ENCODE data around the gene ACVR1B.

DNA sequence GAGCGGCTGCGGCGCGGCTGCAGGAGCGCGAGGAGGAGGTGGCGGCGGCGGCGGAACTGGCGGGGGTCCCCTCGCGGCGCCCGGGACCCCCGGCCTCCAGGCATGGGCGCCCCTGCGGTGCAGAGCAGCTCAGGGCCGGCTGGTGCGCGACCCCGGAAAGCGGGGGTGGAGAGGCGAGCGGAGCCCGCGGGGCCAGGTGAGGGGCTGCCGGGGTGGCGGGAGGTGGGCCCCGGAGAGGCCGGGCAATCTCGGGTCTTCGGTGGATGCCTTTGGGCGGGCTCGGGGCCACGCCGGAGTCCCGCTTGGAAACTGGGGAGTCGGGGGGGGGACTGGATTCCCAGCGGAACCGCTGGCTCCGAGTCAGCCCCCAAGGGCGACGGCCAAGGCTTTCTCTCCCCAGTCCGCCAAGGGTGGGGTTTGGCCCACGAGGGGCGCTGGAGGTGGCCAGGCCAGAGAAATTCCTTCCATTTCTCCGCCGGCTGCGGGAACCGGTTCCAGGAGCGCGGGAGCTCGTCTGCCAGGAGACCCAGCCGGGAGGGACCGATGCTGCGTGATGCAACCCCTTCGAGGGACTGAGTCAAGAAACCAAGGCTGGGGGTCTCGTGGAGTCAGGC lies 85.9 kb downstream of the ACVR1B start:
- TF ChIP-seq, protein P1, sequence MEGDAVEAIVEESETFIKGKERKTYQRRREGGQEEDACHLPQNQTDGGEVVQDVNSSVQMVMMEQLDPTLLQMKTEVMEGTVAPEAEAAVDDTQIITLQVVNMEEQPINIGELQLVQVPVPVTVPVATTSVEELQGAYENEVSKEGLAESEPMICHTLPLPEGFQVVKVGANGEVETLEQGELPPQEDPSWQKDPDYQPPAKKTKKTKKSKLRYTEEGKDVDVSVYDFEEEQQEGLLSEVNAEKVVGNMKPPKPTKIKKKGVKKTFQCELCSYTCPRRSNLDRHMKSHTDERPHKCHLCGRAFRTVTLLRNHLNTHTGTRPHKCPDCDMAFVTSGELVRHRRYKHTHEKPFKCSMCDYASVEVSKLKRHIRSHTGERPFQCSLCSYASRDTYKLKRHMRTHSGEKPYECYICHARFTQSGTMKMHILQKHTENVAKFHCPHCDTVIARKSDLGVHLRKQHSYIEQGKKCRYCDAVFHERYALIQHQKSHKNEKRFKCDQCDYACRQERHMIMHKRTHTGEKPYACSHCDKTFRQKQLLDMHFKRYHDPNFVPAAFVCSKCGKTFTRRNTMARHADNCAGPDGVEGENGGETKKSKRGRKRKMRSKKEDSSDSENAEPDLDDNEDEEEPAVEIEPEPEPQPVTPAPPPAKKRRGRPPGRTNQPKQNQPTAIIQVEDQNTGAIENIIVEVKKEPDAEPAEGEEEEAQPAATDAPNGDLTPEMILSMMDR (IDR thresholded peaks at IDR 0.05) = no peak
- no peak for TF ChIP-seq POLR2A (IDR thresholded peaks at IDR 0.05)
